HG02798 (cell line): Measurements from ENCODE around the gene NFATC1.

ENCODE experiments used
- ATAC-seq: cut with Tn5 transposase; IDR thresholded peaks from one replicate; pipeline ENCODE4 v1.9.1; 2021; ENCODE audit warnings: mild to moderate bottlenecking; ENCODE audit not compliant: unreplicated experiment, poor library complexity

Gene NFATC1

GRCh38 chr18:79402977-79403722, 7.4 kb downstream of the NFATC1 start:
- no peak for ATAC-seq

DNA sequence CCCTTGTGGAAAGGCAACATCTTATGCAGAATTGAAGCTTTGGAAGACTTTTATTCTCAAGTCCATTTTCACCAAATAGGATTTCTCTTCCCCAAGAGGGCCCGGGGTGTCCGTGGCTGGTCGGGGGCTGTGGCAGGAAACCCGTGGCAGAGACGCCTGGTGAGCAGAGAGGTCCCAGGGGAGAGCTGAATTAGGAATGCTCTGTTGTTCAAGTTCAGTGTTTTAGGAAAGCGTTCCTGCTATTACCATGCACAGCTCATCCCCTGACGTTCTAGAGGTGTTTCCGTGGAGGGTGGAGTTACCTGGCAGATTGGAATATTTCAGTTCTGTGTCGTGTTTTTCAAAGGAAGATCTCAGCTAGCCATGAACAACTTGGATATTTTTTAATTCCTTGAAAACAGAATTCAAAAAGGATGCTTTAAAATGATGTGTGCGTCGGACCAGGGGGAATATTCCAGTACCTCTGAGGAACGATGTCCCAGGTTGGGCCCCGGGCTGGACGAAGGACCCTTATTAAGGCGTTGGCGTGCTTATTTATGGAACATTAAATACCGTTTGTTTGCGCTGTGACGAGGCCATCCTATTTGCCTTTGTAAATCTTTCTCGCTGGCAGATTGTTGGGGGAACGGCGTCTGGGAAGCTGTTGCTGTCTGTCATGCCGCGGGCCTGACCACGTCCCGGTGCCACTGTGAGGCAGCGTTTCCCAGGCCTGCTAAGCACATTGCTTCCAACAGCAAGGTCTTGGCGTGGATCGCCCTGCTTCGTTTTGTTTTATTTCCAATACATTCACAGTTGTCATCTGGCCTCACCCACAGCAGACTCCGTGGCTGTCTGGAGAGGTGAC, 8.2 kb downstream of the NFATC1 start:
- ATAC-seq = no peak

DNA sequence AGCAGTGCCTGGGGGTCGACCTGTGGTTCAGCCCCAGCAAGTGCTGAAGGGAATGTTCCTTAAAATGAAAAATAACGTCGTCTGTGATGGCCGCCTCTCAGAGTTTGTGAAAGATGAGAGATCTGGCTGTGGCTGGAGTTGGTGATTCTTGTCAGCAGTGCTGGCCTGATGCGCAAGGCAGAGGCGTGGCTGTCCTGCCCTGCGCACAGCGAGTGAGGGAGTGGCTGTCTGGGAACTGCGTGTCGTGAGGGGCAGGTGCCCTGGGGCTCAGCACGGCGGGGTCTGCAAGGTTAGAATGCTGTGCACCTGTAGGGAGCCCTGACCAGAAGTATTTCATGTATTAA, 8.8 kb downstream of the NFATC1 start:
- ATAC-seq = no peak

- ATAC-seq = no peak
Observed at GRCh38 chr18:79405019-79405780, 9.5 kb downstream of the NFATC1 start.

GRCh38 chr18:79405781-79406575, 10.2 kb downstream of the NFATC1 start:
- ATAC-seq = peak; percentile 65

GRCh38 chr18:79406708-79407107, 11.0 kb downstream of the NFATC1 start:
- no peak for ATAC-seq

DNA sequence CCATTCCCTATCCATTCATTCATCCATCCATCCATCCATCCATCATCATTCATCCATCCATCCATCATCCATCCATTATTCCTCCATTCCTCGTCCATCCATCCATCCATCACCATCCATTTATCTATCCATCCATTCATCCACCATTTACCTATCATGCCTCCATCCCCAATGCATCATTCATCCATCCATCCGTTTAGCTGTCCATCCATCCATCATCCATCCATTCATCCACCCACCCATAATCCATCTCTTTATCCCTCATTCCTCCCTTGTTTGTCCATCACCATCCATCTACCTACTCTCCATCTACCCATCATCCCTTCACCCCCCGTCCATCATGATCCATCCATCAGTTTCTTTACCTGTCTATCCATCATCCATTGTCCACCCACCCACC, 13.6 kb downstream of the NFATC1 start:
- no peak for ATAC-seq

- ATAC-seq = no peak
Observed at GRCh38 chr18:79410171-79410641, 14.5 kb downstream of the NFATC1 start.

DNA sequence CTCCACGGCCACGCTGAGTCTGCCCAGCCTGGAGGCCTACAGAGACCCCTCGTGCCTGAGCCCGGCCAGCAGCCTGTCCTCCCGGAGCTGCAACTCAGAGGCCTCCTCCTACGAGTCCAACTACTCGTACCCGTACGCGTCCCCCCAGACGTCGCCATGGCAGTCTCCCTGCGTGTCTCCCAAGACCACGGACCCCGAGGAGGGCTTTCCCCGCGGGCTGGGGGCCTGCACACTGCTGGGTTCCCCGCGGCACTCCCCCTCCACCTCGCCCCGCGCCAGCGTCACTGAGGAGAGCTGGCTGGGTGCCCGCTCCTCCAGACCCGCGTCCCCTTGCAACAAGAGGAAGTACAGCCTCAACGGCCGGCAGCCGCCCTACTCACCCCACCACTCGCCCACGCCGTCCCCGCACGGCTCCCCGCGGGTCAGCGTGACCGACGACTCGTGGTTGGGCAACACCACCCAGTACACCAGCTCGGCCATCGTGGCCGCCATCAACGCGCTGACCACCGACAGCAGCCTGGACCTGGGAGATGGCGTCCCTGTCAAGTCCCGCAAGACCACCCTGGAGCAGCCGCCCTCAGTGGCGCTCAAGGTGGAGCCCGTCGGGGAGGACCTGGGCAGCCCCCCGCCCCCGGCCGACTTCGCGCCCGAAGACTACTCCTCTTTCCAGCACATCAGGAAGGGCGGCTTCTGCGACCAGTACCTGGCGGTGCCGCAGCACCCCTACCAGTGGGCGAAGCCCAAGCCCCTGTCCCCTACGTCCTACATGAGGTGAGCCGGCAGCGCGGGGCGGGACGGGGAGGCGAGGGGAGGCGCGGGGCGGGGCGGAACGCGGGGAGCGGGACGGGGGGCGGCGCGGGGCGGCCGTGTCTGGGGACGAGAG, 15.2 kb downstream of the NFATC1 start:
- ATAC-seq = no peak

DNA sequence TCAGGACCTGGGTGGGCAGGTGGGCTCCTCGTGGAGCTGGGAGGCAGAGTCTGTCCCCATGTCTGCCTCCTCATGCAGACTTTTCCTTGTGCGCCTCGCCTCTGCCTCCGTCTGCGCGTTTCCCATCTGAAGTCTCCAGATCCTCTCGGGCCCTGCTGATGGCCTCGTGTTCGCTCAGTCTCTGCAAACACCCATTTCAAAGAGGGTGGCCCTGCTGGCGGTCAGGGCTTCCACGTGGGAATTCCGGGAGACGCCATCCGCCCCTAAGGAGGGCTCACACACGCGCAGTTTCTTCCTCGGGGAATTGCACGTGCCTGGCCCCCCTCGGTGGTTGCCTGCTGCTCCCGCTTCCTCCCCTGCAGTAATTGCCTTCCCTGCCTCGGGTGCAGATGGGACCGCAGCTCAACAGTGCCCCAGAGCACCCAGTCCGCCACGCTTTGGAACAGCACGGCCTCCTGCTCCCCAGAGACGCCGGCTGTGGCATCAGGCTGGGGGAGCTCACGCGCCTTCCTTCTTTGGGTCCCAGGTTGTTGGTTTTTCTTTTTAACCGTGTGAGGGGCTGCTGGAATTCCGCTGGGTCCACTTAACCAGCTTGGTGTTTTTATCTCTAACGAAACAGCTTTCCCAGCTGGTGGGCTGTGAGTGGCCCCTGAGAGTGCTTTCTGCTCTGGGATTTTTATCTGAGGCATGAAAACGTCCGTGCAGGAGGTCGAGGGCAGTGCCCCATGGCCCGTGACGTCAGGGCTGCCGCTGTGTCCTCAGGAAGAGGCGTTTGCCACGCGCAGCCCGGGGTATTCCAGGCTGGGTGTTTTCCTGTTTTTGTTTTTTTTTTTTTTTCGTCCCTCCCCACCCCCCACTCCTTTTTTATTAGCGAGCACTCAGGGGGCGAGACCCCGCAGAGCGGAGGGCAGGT, 16.1 kb downstream of the NFATC1 start:
- ATAC-seq = no peak

DNA sequence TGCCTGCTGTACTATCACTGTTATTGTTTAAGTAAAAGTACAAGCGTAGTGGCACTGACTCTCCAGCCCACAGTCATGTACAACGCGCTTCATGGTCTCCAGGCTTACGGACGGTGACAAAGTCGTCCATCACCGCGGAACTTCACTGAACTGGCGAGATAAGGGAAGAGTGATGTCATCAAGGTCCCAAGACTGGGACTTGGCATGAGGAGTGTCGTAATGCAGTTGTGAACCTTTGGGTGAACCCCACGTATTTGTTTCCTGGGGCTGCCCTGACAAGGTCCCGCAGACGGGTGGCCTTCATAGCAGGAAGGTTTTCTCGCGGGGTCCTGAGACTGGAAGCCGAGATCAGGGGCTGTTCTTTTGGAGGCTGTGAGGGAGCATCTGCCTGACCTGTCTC, 17.3 kb downstream of the NFATC1 start:
- no peak for ATAC-seq

DNA sequence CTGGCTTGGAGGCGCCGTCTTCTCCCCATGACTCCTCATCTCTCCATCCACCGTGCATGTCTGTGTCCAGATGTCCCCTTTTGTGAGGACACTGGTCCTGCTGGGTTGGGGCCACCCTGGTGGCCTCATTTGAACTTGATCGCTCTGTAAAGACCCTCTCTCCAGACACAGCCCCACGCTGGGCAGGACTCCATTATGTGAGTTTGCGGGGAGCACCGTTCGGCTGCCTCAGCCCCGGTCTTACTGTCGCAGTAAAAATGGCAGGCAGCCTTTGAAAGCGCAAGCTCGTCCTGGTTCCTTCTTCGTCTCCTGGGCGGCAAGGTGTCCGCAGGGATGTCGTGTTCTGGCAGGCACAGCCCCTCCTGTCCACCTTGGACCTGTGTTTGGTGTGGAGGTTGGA, 17.7 kb downstream of the NFATC1 start:
- ATAC-seq = no peak

GRCh38 chr18:79413901-79414300, 18.2 kb downstream of the NFATC1 start:
- no peak for ATAC-seq

DNA sequence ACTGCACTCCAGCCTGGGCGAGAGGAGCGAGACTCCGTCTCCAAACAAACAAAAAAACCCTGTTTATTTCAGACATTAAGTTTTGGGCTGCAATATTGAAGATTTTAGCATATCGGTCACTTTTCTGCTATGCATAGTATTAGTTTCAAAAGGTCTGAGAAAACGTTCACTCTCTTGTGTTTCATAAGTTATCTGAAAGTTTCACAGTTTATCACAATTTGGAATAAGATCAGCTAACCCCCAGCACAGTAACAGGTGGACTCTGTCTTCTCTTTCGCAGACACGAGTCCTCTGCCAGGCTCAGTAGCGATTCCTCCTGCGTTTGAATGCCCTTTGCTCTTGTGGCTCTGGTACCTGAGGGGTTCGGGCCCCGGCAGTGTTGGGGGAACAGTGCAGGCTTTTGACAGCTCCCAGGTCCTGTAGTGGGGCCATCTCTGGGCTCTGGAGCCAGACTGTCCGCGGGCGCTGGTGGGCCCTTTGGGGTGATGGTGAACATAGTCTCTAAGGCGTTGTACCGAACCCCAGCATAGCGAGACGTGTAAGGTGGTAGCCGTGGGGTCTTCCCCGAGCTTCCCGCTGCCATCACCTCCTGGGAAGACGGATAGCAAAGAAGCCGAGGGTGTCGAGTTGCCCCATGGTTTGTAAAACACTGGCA, 20.4 kb downstream of the NFATC1 start:
- ATAC-seq = no peak

DNA sequence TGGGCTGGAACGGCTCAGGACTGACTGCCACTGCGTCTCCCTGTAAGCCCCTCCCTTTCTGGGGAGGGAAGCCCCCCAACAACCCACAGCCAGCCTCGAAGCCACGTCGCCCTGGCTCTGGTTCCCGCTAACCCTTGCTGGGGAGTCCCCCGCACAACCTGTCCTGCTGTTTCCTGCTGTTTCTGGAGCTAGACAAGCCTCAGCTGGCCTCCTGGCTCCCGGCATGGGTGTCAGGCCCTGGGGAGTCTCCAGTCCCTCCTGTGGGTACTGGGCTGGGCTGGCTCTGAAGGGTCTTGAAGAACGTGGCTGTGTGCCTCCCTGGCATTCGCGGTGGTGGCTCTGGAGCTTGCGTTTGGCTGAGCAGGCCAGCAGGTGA, 20.9 kb downstream of the NFATC1 start:
- ATAC-seq = no peak

GRCh38 chr18:79418236-79418635, 22.5 kb downstream of the NFATC1 start:
- no peak for ATAC-seq

GRCh38 chr18:79418642-79419041, 22.9 kb downstream of the NFATC1 start:
- no peak for ATAC-seq
